GM19043 (cell line): ENCODE measurements around the gene ZNF516.
A peak's percentile ranks its signal among the peaks of the same experiment; 100 is the strongest.

Source experiments
- ATAC-seq: cut with Tn5 transposase; IDR thresholded peaks from one replicate; pipeline ENCODE4 v1.9.1; 2021; ENCODE audit warnings: low read depth; ENCODE audit not compliant: unreplicated experiment

The ZNF516 gene

DNA sequence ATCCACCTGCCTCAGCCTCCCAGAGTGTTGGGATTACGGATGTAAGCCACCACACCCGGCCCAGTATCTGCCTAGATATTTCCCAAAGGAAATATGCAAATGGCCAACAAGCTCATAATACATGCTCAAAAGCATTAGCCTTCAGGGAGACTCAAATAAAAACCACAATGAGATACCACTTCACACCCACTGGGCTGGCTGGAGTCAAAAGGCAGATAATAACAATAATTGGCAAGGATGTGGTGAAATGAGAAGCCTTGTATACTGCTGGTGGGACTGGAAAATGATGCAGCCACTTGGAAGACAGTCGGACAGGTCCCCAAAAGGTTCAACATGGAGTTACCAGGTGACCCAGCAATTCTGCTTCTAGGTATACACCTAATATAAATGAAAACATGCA, 20.5 kb upstream of the ZNF516 start:
- no peak for ATAC-seq

DNA sequence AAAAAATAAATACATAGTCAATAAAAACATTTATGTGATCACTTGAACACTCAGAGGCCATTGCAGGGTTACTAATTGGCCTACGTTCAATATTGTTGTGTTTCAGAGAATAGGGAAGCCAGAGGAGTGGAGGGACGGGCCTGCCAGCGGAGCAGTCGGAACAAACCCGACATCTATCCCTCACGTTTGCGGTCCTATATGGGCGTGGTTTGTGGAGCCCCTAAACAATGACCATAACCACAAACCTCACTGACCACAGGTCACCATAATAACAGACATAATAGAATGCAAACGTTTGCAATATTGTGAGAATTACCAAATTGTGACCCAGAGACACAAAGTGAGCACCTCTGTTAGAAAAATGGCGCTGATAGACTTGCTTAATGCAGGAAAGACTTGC, 19.5 kb upstream of the ZNF516 start:
- no peak for ATAC-seq

DNA sequence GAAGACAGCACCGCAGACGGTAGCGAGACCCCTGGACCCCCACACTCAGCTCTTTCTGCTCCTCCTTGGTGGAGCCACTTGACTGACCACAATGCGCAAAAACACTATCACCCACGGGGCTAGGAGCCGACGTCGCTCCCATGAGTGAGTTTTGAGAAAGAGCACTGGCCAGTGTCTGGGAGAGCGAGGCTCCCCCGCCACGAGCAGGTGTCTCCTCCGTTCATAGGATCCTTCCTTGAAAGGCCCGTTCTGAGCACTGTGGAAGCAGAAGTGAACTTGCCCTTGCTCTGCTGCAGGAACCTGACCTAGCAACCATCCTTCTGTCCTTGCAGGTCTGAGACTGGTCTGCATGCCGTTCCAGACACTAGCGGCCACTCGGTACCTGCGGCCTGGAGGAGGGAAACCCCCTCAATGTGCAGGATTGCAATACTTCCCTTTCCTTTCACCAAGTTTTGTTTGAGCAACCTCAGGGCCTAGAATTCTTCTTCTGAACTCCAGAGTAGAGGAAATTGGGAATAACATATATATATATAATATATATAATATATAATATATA, 12.9 kb upstream of the ZNF516 start:
- ATAC-seq, result no peak

DNA sequence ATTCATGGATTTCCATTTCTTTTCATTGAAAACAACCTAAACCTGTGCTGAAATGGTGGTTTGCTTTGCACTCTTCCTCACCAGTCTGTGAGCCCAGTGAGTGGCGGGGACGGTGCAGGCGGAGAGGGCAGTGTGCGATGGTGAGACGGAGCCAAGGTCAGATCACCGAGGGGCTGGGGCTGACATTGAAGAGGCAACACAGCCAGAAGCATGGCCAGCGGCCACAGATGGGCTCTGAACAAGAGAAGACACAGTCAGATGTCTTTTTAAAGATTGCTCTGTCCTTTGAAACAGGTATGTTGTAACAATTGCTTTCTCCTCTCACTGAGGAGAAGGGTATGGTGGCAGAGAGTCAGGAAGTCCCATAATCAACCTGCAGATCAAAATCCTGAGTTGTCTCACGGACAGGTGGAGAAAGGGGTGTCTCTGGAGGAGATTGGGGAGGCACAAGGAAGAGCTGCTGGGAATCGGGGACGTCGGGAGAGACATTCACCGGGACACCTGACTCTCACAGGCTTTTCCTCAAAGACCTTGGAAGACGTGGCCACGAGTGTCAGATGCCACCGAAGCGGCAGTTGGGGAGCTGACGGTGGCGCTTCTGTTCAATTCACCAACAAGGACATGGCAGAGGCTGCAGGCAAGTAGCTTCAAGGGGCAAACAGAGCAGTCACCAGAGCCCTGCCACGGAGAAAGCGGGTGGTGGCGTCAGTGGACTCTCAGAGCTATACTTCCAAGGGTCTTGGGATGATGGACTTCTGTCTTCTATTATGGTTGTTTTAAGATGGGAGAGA, 12.1 kb upstream of the ZNF516 start:
- ATAC-seq, result no peak

DNA sequence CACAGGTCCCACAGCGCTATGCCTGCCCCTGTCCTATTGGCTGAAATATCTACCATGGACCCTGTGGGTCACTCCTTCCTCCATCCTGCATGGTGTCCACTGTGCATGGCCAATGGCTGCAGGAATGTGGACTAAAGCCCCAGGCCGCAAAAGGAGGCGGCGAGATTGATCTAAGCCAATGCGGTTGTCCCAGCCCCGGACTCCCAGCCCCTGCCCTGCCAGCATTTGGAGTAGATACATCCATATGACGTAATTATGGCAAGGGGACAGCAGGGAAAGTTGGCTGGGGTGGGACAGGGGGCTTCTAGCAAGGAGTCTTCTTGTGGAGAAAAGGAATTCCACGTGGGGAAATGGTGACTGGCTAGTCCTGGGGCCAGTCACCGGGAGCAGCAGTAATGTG, 11.4 kb upstream of the ZNF516 start:
- no peak for ATAC-seq

DNA sequence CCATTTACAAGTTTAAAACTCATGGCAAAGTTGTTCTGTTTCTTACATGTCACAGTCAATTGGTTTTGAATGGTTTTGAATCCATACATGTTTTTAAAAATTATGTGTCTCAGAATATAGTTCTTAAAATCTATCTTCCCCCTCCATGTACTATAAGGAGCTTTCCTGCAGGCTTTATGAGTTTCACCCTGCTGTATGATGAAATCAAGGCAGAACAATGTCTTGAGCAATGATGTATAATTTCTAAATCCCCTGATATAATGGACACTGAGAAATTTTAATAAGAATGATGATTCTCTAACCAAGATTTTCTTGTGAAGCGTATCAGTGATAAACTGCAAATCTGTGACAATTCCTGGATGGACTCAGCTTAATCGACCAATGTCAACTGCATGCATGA, 10.6 kb upstream of the ZNF516 start:
- no peak for ATAC-seq

DNA sequence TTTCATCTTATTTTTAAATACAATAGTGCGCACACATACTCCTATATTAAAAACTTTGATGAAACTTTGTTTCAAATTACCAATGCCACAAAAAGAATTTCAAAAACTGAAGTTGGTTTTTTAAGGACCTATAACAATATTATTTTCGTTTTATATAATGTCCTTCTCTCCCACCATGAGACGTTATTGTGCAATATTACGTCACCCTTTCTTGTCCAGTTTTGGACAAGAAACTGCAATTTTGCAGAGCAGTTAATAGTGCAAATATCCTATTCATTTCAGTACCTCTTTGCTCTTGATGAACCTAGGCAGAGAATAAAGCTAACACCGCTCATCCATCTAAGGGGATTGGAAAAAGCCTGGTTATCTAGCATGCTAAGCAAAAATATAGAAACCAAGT, 9.7 kb upstream of the ZNF516 start:
- ATAC-seq, result no peak

DNA sequence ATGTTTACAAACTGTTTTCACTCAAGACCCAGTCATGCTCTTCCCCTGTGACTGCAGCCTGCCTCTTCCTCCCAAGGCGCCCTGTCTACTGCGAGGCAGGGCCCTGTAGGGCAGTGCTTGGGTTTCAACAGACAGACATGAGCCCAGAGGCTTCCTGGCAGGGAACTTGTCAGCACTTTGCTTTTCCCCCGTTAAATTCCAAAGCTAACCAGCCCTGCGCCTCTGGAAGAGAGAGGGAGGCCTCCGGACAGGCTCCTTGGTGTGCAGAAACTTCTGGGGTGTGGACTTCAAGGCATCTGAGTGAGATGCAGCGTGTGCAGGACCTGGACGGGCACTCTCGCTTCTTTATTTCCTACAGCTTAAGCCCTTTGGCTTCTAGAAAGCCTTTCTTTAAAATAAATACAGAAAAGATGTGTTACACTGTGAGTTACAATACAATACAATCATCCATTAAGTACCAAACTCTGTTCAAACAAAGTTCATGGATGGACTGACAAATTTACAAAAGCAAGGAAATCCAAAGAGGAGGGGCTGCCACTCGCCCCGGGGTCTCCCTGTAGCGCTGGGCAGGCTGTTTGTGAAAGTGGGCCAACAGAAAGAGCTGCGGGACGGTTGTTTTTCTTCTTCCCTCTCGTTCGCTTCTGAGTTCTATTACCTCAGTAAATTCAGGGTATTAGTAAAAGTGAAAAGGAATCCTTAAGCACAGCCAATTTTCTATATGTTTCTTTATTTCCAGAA, 8.8 kb upstream of the ZNF516 start:
- no peak for ATAC-seq

DNA sequence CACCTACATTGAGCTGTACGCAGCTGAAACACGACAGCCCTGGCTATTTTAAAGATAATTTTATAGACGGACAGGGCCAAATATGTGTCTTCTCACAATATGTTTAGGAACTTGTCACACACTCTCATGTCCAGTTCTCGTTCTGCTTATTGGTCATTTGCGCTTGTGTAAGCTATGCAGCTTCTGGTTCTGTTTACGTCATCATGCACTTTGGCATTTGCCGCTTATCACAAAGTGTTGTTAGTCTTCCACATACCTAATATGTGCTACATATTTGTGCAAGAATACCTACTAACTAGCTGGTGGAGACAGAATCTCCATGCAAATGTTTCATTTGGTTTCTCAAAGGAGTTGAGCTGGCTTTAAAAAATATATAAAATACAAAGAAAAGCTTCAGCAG, 7.5 kb upstream of the ZNF516 start:
- ATAC-seq, result no peak

DNA sequence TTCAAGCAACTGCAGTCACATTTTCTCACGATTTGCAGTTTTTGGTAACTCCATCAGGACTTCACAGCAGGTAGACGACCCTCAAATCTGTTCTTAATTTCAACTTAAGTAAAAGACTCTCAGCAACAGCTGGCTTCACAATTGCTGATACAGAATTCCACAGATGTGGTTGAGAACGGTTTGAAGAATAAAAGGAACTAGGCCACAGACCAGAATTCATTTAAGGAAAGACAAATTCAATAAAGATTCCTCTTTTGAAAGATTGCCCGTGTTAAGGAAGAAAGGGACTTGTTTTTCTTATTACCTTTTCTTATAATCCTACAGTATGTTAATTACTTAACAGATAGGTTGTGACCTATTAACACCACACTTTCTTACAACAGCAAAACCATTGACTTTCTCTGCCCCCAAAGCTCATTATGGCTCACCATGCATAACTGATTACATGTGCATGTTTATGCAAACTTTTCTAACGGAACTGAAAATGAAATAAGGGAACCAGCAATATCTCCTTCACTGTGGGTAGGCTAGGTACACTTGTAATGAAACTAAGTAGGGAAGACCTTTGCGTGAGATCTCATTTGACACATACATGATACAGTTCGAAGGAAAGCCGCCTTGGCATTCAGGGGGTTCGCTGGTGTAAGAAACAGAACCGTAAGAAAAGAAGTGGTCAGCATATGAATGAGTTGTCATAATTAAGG, 4.7 kb upstream of the ZNF516 start:
- peak; percentile 84 for ATAC-seq

DNA sequence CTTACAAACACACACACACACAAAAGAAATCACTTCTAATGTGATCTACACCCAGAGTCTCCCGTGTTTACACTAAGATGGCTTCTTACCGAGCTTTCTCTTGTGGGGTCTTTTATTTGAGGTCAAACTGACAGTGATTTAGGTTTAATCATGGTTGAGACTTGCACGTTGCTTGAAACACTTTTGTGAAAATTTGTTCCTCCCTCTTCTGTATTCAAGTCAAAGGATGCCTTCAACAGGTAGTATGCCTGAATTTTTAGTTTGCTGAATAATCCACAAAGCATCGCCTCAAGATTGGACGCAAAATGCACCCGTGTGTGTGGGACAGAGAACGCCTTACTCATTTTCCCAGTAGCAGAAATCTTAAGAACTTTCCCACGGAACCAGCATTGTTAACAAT, 4.0 kb upstream of the ZNF516 start:
- ATAC-seq, result no peak

DNA sequence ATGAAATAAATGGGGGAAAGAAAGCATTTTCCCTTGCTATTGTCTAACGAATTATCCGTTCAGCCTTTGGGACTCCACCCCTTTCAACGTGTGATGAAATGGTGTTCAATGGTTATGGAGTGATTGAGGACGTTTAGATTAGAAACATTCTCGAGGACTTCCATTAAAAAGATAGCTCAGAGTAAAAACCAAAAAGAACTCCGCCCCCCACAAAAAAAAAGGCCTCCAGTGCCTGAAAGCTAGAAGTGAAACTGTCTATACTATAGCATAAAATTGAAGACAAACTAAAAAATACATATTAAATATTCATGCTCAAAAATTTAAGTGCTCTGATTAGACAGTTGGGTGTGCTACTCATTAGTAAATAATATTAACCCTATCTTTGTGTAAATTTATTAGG, 3.0 kb upstream of the ZNF516 start:
- ATAC-seq, result no peak

DNA sequence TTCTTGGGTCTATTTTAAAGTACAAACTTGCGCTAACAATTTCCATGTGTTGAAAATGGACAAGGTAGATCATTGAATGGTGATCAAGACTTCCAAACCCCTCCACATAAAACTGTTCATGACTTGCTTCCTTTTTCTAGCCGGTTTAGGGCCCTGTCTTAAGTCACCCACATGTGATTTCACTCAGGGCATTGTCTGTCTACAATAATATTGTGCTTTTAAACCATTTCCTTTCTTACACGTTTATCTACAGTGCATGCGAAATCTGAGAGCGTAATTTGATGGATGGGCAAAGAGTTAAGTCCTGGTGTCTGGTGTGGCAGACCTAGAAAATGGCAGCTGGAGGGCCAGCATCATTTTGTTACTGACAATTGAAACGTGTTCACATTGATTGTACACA, 2.0 kb upstream of the ZNF516 start:
- ATAC-seq, result no peak

DNA sequence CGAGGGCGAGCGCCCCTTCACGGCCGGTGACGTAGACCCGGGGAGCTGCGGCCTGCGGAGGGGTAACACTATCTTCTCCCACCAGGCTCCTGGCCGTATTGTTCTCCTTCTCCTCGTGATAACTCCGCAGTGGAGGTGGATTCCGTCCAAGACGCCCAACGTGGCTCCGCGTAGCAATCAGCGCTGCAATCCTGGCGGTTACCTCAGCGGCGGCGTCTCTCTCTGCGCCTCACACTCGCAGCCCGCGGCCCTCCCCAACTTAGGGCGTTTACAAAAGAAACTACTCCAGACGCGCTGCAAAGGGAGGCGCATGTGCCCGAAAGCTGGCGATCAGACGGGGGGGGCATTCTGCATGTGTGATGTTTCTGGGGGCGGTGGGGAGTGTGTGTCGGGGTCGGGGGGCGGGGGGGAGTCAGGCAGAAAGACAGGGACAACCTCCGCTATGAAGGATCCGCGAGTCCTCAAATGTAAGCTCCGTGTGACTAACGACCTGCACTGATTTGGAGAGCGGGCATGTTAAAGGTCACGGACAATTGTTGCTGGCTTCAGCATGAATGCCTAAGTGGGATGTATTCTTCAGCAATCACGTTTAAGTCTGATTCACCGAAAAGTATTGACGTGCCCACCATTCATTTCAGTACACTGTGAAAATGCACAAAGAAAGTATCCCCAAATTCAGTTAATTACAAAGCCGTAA, 1.3 kb upstream of the ZNF516 start:
- no peak for ATAC-seq

DNA sequence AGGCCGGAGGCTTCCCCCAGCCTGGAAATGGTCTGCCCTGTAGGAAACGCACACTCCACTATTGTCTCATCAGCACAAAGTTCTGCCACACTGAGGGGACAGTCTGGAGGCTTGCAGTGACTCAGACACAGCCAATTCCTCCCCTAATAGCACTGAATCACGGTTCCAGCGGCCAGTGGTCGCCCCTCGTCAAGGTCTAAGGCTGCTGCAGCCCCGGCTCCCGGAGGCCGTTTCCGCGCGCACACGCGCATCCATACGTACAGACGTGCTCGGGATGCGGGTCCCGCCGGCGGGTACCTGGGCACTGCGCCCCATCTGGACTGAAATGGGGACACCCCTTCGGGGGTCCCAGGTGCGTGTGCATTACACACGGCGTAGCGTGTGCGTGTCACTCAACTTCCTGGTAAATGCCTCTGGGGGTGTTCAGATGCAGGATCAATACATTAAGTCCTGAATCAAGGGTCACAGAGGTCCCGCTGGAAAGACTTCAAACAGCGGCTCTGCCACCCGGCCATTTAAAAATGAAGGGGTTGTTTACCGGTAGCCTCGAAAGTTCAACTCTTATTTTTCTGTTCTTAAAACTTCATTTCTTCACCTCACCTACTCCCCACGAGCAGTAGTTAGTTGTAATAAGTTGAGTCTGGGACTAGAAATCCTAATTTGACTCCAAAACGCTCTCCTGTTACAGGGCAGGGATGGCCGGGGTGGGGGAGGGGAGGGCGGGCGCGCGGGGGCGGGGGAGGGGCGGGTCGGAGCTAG, 572 bp upstream of the ZNF516 start:
- ATAC-seq, result no peak

DNA sequence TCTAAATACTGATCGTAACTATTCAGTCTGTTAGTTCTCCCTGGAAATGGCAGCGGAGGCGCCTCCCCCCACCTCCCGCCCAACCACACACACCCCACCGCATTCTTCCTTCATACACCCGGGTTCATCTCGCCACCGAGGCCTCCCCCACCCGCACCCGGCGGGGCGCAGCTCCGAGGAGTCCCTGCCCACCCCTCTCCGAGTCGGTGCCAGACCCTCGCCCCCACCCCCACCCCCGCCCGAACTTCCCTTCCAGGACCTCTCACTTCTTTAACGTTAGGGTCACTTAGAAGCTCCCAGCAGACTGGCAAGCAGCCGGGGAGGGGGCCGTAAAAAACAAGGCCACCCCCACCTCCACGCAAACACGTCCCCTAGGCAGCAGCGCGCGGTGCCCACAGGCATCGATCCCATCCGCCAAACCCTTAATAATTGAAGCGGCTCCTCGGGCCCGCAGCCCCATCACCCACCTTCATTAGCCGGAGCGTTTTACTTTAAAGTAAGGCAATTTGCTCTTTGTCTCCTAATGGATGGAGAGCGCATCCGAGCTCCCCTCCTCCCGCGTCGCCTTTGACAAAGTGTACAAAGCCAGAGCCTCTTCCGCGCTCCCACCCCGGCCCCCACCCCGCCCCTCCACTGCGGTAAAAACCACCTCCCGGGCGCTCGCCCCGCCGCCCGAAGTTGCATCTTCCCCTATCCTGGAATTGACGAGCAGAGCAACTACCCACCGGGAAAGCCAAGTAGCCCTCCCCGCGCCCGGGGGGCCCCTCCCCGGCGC, 624 bp downstream of the ZNF516 start:
- ATAC-seq, result no peak

DNA sequence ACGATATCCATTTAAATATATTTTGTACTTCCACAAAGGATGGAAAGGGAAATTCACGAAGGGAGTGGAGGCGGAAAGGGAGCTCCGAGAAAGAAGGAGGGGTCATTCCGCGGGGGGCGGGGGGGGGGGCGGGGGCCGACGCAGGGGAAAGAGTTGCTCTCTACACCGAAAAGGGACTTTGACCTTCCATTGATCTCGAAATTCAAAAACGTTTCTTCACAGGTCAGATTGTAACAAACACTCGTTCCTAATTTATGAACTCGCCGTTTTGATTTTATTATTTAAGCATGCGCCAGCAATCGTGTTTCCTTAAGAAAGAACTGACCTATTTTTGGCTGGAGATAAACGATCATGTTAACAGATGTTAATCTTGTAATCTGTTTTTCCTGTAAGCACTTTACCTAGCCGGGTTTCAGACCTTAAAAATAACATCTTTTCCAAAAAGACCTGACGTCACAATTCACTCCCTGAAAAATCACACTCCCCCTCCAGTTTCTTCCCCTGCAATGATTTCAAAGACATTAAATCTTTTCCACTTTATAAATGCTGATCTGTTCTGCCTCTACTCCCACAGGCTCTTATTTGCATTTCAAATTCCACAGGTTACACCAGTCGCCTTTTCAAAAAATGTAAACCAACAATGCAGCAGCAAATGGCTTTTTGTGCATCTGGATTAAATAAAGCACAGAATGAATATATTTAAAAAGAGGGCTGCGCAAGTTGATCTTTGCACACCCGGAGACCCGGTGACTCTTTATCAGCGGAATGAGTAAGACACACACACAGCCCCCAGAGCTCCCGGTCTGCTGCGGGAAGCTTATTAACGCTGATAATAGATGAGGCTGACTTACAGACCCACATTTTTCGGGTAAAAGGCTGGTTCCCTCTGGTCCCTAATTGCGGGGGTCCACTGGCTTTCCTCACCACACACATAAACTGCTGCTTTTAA, 1.6 kb downstream of the ZNF516 start:
- no peak for ATAC-seq

DNA sequence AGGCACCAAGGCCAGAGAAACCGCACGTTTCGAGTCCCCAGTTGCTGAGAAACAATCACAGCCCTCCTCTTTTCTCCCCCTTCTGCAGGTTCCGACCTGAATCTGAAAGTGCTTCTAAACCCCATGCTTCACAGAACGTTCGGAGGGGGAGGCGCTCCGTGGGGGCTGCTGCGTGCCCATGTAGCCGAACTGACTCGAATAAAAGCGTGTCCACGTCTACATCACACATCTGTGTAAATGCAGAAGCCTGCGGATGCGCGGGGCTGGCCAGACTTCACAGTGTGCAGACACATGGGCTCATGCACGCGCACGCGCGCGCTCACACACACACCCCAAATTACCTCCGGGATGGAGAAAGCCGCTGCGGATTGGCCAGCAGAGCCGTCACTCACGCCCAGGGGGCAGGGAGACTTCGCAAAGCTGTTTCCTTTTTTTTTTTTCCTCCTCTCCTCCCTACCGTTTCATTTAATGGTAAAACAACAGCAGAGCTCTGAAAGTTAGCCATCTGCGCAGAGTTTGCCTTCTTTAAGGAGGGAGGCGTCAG, 2.3 kb downstream of the ZNF516 start:
- peak; percentile 52 for ATAC-seq
